Activated CD4-positive, alpha-beta T cell treated with anti-CD3 and anti-CD28 coated beads for 24 hours (primary cell): ENCODE data around the gene NQO1.
"Not testable (repeated sequence)": the region's sequence is repeated elsewhere in the genome, so short reads cannot be mapped to it uniquely, and the experiment has no call there.

Experiments
- DNase-seq, 2 donors: peaks; one replicate each; pipeline ENCODE4 v3.0.0-alpha.2; 2020; ENCODE audit warnings: low read depth in 2 of 2

Gene NQO1

DNA sequence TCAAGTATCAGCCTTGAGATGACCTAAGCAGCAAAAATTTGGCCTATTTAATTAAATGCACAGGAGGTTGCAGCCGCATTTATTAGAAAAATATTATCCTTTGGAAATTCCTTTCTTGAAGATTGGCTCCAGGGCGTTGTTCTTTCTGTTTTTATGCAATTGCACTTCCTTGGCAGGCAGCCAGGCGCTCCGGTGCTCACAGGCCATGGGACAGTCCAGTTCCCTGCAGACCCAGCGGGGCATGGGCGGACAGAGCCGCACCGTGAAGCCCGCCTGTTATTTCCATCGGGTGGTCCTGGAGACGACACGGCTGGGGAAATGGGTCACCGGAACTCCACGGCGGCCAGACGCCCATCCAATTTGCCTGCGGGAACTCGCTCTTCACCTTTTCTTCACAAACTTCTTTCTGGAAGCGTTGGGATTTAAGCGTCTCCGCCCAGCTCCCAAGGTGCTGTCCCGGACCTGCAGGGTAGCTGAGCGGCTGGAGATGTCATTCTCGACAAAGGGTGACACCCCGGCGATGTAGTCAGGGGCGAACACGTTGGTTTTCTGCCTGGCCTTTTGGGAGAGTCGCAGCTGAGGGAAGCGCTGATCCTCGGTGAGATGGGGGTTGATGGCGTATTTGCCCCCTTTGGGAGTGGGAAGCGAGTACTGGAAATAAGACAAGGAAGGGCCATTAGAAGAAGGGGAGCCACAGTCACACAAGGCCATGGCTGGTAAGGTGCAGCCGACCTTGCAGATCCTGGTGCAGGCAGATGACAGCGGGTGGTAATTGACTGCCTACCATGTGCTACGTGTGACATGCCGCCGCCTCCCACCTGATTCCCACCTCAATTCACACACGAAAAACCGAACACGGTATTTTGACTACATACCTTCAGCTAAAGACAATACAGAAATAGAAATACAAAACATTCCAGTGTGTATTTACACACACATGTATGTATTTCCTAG is 15.9 kb upstream of the NQO1 start:
- DNase-seq = no peak

DNA sequence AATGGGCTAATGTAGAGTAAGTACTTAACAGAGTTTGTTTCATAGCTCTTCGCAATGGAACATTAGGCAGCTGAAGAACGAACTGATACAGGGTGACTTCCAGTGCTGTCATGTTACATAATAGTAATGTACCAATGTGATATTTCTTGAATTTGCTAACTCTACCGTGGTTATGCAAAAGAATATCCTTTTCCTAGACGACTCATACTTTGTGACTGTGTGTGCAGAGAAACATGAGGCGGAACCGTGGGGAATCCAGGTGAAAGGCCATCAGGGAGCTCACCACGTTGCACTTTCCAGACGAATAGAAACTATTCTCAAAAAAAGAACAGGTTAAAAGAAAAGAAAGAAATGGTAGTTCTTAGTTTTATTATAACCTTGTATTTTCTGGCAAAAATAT is 15.2 kb upstream of the NQO1 start:
- no peak for DNase-seq

DNA sequence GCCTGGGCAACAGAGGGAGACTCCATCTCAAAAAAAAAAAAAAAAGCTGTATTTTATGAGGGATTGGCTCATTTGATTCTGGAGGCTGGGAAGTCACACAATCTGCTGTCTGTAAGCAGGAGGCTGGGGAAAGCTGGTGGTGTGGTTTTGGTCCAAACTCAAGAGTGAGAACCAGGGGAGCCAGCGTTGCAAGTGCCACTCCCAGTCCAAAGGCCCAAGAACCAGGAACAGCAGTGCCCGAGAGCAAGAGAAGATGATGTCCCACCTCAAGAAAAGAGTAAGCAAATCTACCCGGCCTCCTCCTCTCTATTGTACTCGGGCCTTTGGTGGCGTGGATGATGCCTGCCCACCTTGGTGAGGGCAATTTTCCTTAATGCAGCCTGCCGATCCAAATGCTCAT is 5.7 kb upstream of the NQO1 start:
- DNase-seq = no peak

DNA sequence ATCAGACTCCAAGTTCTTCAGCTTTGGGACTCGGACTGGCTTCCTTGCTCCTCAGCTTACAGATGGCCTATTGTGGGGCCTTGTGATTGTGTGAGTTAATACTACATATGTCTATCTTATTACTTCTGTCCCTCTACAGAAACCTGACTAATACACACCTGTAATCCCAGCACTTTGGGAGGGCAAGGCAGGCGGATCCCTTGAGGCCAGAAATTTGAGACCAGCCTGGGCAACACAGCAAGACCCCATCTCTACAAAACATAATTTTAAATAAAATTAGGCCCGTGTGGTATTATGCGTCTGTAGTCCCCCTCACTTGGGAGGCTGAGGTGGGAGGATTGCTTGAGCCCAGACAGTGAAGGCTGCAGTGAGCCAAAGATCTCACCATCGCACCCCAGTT is 4.9 kb upstream of the NQO1 start:
- DNase-seq = not testable (repeated sequence)

DNA sequence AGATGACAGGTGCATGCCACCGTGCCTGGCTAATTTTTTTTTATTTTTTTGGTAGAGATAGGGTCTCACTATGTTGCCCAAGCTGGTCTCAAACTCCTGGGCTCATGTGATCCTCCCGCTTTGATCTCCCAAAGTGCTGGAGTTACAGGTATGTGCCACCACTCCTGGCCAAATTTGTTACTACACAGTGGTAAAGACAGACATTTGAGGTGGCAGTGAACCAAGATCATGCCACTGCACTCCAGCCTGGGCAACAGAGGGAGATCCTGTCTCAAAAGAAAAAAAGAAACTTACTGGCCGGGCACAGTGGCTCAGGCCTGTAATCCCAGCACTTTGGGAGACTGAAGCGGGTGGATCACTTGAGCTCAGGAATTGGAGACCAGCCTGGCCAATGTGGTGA is 2.7 kb upstream of the NQO1 start:
- DNase-seq = not testable (repeated sequence)

DNA sequence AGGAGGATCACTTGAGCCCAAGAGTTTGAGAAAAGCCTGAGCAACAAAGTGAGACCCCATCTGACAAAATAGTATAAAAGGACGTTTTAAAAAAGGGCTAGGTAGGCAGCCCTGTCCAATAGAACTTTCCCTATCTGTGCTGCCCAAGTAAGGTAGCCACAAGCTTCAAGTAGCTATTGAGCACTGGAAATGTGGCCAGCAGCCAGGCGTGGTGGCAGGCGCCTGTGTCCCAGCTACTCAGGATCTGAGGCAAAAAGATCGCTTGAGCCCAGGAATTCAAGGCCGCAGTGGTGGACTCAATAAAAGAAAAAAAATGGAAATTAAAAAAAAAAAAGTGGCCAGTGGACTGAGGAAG is 1.5 kb upstream of the NQO1 start:
- DNase-seq = no peak

DNA sequence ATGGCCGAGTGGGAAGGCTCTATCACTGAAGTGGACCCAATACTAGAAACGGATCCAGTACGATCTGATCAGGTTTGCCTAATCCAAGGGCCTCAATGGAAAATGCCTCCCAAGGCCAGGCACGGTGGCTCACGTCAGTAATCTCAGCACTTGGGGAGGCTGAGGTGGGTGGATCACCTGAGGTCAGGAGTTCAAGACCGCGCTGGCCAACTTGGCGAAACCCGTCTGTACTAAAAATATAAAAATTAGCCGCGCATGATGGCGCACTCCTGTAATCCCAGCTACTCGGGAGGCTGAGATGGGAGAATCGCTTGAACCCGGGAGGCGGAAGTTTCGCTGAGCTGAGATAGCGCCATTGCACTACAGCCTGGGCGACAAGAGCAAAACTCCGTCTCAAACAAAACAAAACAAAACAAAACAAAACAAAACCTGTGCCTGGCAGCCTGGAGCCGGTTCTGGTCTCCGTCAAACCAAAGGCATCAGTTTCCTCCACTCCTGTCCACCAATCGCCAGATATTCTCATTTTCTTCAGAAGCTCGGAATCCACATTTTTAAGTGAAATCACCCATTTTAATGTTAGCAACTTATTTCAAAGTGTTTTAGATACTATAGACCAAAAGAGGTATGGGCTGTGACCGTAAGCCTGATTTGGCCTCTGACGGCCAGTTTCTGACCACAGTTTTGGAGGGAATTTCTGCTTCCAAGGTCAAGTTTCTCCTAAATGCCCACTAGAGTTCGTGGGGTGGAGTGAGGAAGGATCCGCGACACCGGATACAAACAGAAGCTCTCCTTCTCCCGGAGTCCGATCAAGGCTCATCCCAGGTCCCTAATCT is 664 bp downstream of the NQO1 start:
- DNase-seq = no peak

DNA sequence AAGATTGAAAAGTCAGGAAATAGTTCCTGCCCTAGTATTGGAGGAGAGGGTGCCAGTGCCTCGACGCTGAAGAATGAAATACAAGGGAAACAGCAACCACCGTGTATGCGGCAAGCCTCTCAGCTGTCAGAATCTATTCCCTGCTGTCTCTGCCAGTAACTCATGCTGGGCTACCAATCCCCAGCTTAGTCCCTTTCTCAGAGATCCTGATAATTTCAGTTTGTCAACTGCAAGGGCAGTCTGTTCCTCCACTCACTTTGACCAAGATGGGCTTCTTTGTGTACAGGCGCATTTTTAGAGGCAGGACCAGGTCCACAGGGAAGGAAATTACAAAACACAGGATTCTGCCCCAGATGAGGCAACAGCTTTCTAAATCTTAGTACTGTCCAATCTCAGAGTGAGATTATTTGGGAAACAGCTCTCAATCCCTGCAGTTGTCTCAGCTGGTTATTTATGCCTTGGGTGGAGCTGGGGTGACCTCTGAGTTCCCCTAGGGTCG is 1.3 kb downstream of the NQO1 start:
- no peak for DNase-seq

DNA sequence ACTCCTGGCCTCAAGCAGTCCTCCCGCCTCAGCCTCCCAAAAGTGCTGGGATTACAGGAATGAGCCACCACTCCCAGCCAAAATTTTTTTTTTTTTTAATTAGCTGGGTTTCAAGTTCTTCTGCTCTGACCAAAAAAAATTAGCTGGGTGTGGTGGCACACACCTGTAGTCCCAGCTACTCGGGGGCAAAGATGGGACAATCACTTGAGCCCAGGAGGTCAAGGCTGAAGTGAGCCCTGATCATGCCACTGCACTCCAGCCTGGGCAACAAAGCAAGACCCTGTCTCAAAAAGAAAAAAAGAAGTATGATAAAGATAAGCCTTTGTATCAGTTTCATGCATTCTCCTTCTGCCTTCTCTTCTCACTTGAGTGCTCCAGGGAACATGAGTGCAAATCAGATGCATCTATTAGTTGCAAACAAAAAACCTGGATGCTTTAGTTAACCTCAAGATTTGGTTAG is 1.9 kb downstream of the NQO1 start:
- no peak for DNase-seq

DNA sequence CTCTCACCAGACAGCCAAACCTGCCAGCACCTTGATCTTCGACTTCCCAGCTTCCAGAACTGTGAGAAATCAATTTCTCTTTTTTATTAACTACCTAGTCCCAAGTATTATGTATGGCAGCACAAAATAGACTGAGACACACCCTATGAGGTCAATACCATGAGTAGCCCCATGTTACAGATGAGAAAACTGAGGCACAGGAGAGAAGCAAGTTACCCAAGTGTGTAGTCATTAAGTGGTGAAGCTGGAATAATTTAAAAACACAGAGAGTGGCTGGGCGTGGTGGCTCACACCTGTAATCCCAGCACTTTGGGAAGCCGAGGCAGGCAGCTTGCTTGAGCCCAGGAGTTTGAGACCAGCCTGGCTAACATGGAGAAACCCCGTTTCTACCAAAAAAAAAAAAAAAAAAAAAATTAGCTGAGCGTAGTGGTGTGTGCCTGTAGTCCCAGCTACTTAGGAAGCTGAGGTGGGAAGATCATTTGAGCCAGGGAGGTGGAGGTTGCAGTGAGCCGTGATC is 4.9 kb downstream of the NQO1 start:
- DNase-seq = no peak

DNA sequence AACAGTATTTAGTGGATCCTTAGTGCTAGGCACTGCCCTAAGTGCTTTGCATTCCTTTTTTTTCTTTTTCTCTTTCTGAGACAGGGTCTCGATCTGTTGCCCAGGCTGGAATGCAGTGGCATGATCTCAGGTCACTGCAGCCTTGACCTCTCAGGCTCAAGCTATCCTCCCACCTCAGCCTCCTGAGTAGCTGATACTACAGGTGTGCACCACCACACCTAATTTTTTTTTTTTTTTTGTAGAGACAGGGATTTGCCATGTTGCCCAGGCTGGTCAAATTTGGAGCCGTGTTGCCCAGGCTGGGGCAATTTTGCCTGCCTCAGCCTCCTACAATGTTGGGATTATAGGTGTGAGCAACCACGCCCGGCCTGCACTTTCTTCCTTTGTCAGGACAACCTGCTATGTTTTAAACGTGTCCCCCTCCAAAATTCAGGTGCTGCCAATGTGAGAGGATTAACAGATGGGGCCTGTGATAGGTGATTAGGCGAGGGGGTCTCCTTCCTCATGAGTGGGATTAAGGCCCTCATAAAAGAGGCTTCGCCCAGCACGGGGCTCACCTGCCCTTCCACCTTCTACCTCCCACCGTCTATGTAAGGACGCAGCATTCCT is 5.4 kb downstream of the NQO1 start:
- no peak for DNase-seq

DNA sequence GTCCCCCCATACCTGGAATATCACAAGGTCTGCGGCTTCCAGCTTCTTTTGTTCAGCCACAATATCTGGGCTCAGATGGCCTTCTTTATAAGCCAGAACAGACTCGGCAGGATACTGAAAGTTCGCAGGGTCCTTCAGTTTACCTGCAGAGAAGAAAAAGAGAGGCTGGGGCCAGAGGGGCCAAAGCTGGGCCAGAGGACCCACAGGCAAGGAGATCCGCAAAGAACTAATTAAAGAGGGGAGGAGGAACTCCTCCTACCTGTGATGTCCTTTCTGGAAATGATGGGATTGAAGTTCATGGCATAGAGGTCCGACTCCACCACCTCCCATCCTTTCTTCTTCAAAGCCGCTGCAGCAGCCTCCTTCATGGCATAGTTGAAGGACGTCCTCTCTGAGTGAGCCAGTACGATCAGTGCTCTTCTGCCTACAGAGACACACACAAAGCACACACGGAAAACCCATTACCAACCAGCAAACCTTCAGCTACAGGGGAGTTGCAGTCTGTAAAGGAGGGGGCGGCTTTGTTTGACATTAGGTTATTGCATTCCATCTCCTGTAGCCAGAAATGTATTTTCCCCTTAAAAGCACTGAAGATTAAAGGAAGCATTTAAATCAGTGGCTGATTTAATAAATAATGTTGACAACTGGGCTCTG is 8.1 kb downstream of the NQO1 start:
- no peak for DNase-seq

DNA sequence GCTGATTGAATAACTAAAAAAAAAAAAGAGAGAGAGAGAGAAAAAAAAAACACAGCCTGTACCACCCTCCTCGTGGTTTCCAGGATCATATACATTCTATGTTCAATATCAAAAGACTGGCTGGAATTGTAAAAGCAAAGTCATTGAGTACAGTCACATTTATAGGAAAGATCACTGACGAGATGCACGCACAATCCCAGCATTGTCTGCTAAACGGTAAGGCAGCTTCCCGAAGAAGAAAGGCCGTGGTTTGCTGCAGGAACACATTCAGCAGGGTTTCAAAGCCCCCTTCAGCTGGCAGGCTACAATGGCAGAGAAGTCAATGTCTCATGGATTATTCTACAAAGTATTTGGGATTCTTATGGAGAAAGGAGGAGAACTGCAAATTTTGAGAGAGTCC is 9.3 kb downstream of the NQO1 start:
- no peak for DNase-seq

DNA sequence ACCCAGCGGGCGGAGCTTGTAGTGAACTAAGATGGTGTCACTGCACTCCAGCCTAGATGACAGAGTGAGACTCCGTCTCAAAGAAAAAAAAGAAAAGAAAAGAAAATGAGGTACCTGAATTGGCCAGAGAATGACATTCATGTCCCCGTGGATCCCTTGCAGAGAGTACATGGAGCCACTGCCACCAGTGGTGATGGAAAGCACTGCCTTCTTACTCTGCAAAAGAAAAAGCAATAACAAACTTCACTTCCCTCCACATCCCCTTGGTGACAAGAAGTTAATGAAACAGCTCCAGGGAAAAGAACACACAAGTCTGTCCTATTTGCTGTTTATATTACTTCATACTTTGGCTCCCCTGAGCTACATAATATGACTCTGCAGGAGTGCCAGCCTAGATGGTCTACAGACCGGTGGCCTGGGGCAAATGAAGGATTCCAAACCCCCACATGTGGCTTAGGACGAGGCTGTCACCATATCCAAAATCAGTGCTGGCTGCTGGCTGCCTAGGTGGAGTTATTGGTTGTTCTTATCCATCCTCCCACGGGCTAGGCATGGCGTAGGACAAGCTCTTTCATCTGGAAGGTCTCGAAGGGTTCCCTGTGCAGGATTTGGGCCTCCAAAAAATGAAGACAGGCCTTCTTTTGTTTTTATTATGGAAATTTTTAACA is 13.3 kb downstream of the NQO1 start:
- DNase-seq = no peak

DNA sequence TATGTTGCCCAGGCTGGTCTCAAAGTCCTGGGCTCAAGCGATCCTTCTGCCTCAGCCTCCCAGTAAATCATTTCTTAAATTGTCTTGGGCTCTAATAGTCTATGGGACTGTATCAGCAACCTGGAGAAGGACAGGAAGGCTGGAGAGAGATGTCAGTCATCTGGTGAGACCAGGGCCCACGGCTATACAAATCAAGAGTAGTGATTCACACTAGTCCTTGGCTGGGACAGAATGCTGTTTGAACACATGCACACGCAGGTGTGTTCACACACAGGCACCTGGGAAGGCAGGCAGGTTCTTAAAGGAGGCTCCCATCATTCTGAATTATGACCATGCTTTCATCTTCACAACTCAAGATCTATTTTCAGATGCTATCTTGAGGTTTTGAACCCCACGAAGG is 14.1 kb downstream of the NQO1 start:
- DNase-seq = no peak

DNA sequence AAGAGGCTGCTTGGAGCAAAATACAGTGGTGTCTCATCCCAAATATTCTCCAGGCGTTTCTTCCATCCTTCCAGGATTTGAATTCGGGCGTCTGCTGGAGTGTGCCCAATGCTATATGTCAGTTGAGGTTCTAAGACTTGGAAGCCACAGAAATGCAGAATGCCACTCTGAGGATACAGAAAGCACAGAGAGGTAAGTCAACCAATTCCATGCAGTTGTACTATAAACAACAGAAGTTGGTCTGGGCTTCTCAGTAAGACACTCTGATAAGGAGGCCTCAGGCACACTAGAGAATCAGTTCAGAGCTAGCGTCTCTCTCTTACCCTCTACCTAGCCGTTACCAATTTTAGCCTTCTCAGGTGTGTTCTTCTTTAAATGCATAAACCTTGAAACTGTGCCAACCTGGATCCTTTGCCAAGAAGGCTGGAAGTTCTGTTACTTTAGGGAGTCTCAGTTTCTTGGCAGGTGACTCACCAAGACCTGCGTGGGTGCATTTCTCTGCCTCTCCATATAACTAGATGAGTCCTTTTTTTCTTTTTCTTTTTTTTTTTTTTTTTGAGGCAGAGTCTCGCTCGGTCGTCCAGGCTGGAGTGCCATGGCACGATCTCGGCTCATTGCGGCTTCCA is 15.1 kb downstream of the NQO1 start:
- no peak for DNase-seq

DNA sequence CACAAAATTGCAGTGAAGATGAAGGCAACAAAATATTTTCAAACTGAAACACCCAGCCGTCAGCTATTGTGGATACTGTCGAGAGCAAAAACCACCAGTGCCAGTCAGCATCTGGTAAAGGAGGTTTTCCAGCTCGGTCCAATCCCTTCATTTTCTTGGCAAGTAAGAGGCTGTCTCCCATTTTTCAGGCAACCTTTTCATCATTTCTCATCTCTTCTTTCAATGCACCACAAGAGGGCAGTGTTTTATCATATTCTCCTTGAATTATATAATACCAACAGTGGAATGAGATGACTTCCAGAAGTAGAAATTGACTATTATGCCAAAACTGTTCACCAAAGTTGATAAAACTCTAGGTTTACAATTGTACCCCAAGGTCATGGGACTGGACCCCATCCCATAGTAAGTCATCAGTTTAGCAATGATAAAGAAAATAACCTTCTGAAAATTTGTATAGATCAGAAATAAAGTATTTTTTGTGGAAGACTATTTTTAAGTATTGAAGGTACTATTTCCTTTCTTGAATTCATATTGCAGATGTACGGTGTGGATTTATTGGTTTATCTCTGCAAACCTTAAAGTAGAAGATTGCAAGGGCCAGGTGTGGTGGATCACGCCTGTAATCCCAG is 16.8 kb downstream of the NQO1 start:
- no peak for DNase-seq

DNA sequence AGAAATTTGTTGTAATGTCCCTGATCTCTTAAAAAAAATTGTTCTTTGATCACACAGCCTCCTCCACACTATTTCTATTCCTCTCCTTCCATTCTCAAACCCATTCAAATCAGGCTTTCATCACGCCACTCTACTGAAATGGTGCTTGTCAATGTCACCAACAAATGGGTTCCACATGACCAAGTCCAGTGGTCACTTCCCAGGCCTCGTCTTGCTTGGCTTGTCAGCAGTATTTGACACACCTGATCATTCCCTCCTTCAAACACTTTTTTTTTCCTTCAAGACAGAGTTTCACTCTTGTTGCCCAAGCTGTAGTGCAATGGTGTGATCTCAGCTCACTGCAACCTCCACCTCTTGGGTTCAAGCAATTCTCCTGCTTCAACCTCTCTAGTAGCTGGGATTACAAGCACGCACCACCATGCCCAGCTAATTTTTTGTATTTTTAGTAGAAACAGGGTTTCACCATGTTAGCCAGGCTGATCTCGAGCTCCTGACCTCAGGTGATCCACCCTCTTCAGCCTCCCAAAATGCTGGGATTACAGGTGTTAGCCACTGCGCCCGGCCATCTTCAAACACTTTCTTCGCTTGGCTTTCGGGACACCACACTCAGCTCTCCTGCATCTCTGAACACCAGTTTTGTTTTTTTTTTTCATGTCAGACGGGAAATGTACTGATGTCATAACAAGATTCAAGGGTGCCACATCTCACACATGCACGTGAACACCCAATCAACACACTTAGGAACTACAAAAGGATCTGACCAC is 18.3 kb downstream of the NQO1 start:
- DNase-seq = no peak

DNA sequence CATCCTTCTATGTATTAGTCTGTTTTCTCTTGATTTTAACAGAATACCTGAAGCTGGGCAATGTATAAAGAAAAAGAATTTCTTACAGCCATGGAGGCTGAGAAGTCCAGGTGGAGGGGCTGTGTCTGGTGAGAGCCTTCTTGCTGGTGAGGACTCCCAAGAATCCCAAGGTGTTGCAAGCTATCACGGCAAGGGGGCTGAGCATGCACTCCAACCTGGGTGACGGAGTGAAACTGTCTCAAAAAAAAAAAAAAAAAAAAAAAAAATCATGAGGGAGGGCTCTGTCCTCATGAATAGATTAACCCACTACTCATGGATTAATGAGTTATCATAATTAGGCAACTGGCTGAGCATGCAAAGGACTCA is 19.4 kb downstream of the NQO1 start:
- no peak for DNase-seq
